WERI-Rb-1 (cell line): ENCODE results near the gene DNMT1.
A peak's percentile ranks its signal among the peaks of the same experiment; 100 is the strongest.

Experiments
- DNase-seq: peaks from one replicate; pipeline ENCODE4 v3.0.0-alpha.2; 2020
- H3K27ac ChIP-seq: fragments of 250-450 bp; sonication (Bioruptor Pico); 2 replicates; pipeline ENCODE4 v1.5.1; 2020; ENCODE audit warnings: mild to moderate bottlenecking, moderate library complexity
- H3K27me3 ChIP-seq: fragments of 250-450 bp; sonication (Bioruptor Pico); 2 replicates; pipeline ENCODE4 v1.5.1; 2021; ENCODE audit warnings: mild to moderate bottlenecking, low read depth, moderate library complexity; ENCODE audit not compliant: insufficient read depth, severe bottlenecking
- H3K36me3 ChIP-seq: fragments of 250-450 bp; sonication (Bioruptor Pico); 2 replicates; pipeline ENCODE4 v1.5.1; 2020; ENCODE audit warnings: mild to moderate bottlenecking, moderate library complexity
- H3K4me3 ChIP-seq: 2 replicates; pipeline ENCODE4 v1.5.1; 2011; ENCODE audit warnings: low read depth, mild to moderate bottlenecking, control low read depth, low read length
- H3K9me3 ChIP-seq: fragments of 250-450 bp; sonication (Bioruptor Pico); 2 replicates; pipeline ENCODE4 v1.5.1; 2021; ENCODE audit warnings: mild to moderate bottlenecking, moderate library complexity; ENCODE audit not compliant: severe bottlenecking
- CTCF ChIP-seq: IDR thresholded peaks from 2 replicates; pipeline ENCODE4 v1.5.1; 2011; ENCODE audit warnings: low read depth, mild to moderate bottlenecking, control low read depth, inconsistent platforms, low read length

DNMT1 gene

GRCh38 chr19:10104665-10105508 is 89.9 kb downstream of the DNMT1 start:
- no peaks in the 10 kb centered on the region for H3K9me3 ChIP-seq
- TF ChIP-seq CTCF: no peak
- H3K27me3 ChIP-seq: no peaks in the 10 kb centered on the region
- H3K27ac ChIP-seq: no peak overlapping the region
- H3K36me3 ChIP-seq: peaks cover 27% of the 10 kb centered on the region
- H3K4me3 ChIP-seq: no peak overlapping the region
- DNase-seq: no peak

- Histone ChIP-seq H3K36me3 (peaks cover 19% of the 10 kb centered on the region), H3K27me3 (no peaks in the 10 kb centered on the region), H3K4me3 (no peak overlapping the region), H3K27ac (no peak overlapping the region), H3K9me3 (no peaks in the 10 kb centered on the region)
- no peak for TF ChIP-seq CTCF
- DNase-seq: no peak
These were observed 90.6 kb downstream of the DNMT1 start for GRCh38 chr19:10104130-10104513.

GRCh38 chr19:10102787-10103236 is 91.9 kb downstream of the DNMT1 start:
- Histone ChIP-seq H3K27me3 (no peaks in the 10 kb centered on the region), H3K4me3 (no peak overlapping the region), H3K27ac (no peak overlapping the region), H3K36me3 (peaks cover 8% of the 10 kb centered on the region), H3K9me3 (no peaks in the 10 kb centered on the region)
- no peak for DNase-seq
- TF ChIP-seq CTCF: no peak

GRCh38 chr19:10100163-10100785 is 94.5 kb downstream of the DNMT1 start:
- no peak for DNase-seq
- Histone ChIP-seq H3K36me3 (no peaks in the 10 kb centered on the region), H3K27me3 (no peaks in the 10 kb centered on the region), H3K27ac (no peak overlapping the region), H3K4me3 (no peak overlapping the region), H3K9me3 (no peaks in the 10 kb centered on the region)
- no peak for TF ChIP-seq CTCF

- Histone ChIP-seq H3K27ac (peak overlapping the region; percentile 73), H3K9me3 (no peaks in the 10 kb centered on the region), H3K27me3 (no peaks in the 10 kb centered on the region), H3K36me3 (no peaks in the 10 kb centered on the region), H3K4me3 (no peak overlapping the region)
- no peak for DNase-seq
- TF ChIP-seq CTCF: no peak
These were observed 98.2 kb downstream of the DNMT1 start for GRCh38 chr19:10096615-10096963.
